Measurements from ENCODE around the gene LRIG2. TPM values are rescaled to one million over a fixed set of nuclear protein-coding genes. Genes with fewer than 3 reads are reported as not detected.
A peak's percentile ranks its signal among the peaks of the same experiment; 100 is the strongest.
"Not testable (repeated sequence)": the region's sequence is repeated elsewhere in the genome, so short reads cannot be mapped to it uniquely, and the experiment has no call there.

LRIG2 gene
- total and polyA plus RNA-seq, 2 experiments from 2014 or later, result 10.0 to 40.4 TPM

DNA sequence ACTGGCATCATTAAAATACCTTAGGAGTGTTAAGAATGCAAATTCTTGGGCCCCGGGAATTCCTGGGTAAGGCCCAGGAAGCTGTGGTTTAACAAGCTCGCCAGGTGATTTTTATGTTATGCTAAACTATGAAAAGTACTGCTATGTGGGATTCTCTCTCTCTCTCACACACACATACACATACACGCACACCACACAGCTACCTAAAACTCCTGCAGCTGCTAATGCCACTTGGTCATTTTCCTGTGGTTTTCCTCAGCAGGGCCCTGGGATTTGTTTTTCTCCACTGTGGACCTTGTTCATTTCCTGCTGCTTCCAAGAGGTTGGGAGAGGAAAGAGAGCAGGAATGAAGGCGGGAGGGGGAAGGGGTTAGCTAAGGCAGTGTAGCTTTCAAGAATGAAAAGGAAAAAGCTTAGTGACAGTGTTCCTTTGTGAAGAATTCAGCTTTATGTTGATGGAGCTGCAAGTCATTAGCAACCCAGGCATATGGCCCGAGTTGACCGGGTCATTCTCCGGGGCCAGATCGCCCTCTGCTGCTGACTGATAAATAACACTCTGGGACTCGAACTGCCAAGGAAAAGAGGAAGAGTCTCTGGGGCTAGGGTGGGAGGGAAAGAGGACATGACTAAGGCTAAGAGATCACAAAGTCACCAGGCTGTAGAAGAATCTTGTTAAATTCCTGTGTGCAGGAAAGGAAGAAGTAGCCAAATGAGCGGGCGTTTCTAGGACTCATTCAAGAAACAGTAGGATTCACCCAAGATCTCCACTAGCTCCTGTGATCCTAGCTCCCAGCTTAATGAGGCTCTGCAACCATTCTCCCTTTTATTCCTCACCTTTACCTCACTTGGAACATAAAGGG lies 30.5 kb upstream of the LRIG2 start:
- TF ChIP-seq, protein P1, sequence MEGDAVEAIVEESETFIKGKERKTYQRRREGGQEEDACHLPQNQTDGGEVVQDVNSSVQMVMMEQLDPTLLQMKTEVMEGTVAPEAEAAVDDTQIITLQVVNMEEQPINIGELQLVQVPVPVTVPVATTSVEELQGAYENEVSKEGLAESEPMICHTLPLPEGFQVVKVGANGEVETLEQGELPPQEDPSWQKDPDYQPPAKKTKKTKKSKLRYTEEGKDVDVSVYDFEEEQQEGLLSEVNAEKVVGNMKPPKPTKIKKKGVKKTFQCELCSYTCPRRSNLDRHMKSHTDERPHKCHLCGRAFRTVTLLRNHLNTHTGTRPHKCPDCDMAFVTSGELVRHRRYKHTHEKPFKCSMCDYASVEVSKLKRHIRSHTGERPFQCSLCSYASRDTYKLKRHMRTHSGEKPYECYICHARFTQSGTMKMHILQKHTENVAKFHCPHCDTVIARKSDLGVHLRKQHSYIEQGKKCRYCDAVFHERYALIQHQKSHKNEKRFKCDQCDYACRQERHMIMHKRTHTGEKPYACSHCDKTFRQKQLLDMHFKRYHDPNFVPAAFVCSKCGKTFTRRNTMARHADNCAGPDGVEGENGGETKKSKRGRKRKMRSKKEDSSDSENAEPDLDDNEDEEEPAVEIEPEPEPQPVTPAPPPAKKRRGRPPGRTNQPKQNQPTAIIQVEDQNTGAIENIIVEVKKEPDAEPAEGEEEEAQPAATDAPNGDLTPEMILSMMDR (conservative IDR thresholded peaks at IDR 0.05; ENCODE audit: low read depth in 2 of 2), result peak; percentile 75 to 91
- TF ChIP-seq ETS1 (IDR thresholded peaks at IDR 0.05), result 0 out of 2 replicates have a peak, but pooled peaks have one; percentile 21
- peak; percentile 63 for TF ChIP-seq NANOG (IDR thresholded peaks at IDR 0.05; ENCODE audit: borderline replicate concordance)
- peak; percentile 40; the same call in 1 of the 2 replicates for TF ChIP-seq POLR2AphosphoS5 (IDR thresholded peaks at IDR 0.05; ENCODE audit: low read depth)
- no peak for TF ChIP-seq EZH2phosphoT487 (IDR thresholded peaks at IDR 0.05; ENCODE audit: unreplicated experiment)
- H2AFZ ChIP-seq, result no peak overlapping the region
- no peaks in the 10 kb centered on the region for H3K9me3 Mint-ChIP-seq
- H4K20me1 ChIP-seq (replicated peaks; ENCODE audit: insufficient read depth), result no peaks in the 10 kb centered on the region
- H3K79me2 ChIP-seq (replicated peaks; ENCODE audit: insufficient read depth), result no peaks in the 10 kb centered on the region
- peaks cover 2% of the 10 kb centered on the region; the same call in 1 of the 3 replicates for H3K36me3 Mint-ChIP-seq (ENCODE audit: low read depth)
- H3K4me1 Mint-ChIP-seq, result peaks cover 53% of the 10 kb centered on the region
- no peaks in the 10 kb centered on the region for H3K36me3 ChIP-seq (ENCODE audit: insufficient read depth)
- peak overlapping the region; percentile 56 for H3K4me2 ChIP-seq
- H3F3A ChIP-seq (replicated peaks; ENCODE audit: low read depth), result peaks cover 20% of the 10 kb centered on the region
- peaks cover 41% of the 10 kb centered on the region for H3K4me1 ChIP-seq (ENCODE audit: insufficient read depth)
- peak overlapping the region; percentile 99 for H3K27ac Mint-ChIP-seq
- peak overlapping the region; percentile 61 for H3K4me3 Mint-ChIP-seq
- H3K27me3 Mint-ChIP-seq (ENCODE audit: insufficient read depth, low read depth, poor library complexity), result peaks cover 14% of the 10 kb centered on the region
- peak overlapping the region; percentile 34 for H3K4me3 ChIP-seq
- no peaks in the 10 kb centered on the region for H3K27me3 ChIP-seq (ENCODE audit: insufficient read depth)
- DNase-seq (ENCODE audit: low spot score) (peak; percentile 97), ATAC-seq (peak; percentile 86)
- H3K9me2 ChIP-seq (ENCODE audit: insufficient read depth), result no peaks in the 10 kb centered on the region; the same call in 1 of the 2 replicates
- peak overlapping the region; percentile 99 for H3K27ac ChIP-seq (ENCODE audit: low read depth)

DNA sequence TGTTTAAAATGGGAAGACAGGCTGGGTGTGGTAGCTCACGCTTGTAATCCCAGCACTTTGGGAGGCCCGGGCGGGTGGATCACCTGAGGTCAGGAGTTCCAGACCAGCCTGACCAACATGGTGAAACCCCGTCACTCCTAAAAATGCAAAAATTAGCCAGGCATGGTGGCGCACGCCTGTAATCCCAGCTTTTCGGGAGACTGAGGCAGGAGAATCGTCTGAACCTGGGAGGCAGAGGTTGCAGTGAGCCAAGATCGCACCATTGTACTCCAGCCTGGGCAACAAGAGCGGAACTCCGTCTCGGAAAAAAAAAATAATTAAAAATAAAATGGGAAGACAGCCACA lies 29.9 kb upstream of the LRIG2 start:
- H3K4me1 ChIP-seq (ENCODE audit: insufficient read depth), result peaks cover 42% of the 10 kb centered on the region
- Mint-ChIP-seq H3K27ac (peak overlapping the region; percentile 99), H3K27me3 (ENCODE audit: insufficient read depth, low read depth, poor library complexity) (peaks cover 14% of the 10 kb centered on the region), H3K4me1 (peaks cover 57% of the 10 kb centered on the region), H3K4me3 (peak overlapping the region; percentile 61; the same call in 1 of the 3 replicates)
- not testable (repeated sequence) for H4K20me1 ChIP-seq (replicated peaks; ENCODE audit: insufficient read depth); H3K36me3 ChIP-seq (ENCODE audit: insufficient read depth); H3K27me3 ChIP-seq (ENCODE audit: insufficient read depth); H3K79me2 ChIP-seq (replicated peaks; ENCODE audit: insufficient read depth); DNase-seq (ENCODE audit: low spot score); H3K9me2 ChIP-seq (ENCODE audit: insufficient read depth); ATAC-seq; H3K9me3 Mint-ChIP-seq; H3K36me3 Mint-ChIP-seq (ENCODE audit: low read depth); H2AFZ ChIP-seq; H3K4me3 ChIP-seq
- H3K4me2 ChIP-seq, result peak overlapping the region; percentile 39
- H3F3A ChIP-seq (replicated peaks; ENCODE audit: low read depth), result peaks cover 20% of the 10 kb centered on the region
- H3K27ac ChIP-seq (ENCODE audit: low read depth), result peak overlapping the region; percentile 99

GRCh38 chr1:113046569-113046968 lies 26.4 kb upstream of the LRIG2 start:
- Mint-ChIP-seq H3K27me3 (ENCODE audit: insufficient read depth, low read depth, poor library complexity) (peaks cover 14% of the 10 kb centered on the region), H3K9me3 (no peaks in the 10 kb centered on the region), H3K4me3 (no peak overlapping the region), H3K36me3 (ENCODE audit: low read depth) (no peaks in the 10 kb centered on the region; the same call in 2 of the 3 replicates), H3K4me1 (peaks cover 43% of the 10 kb centered on the region), H3K27ac (no peak overlapping the region; the same call in 1 of the 2 replicates)
- DNase-seq (ENCODE audit: low spot score) (no peak), ATAC-seq (no peak)
- Histone ChIP-seq H3K36me3 (ENCODE audit: insufficient read depth) (no peaks in the 10 kb centered on the region), H3K4me1 (ENCODE audit: insufficient read depth) (peaks cover 29% of the 10 kb centered on the region), H3K27me3 (ENCODE audit: insufficient read depth) (no peaks in the 10 kb centered on the region), H3K27ac (ENCODE audit: low read depth) (0 out of 2 replicates have a peak overlapping the region, but pooled peaks have one; percentile 40), H4K20me1 (replicated peaks; ENCODE audit: insufficient read depth) (no peaks in the 10 kb centered on the region), H3K4me3 (no peak overlapping the region), H2AFZ (0 out of 2 replicates have a peak overlapping the region, but pooled peaks have one; percentile 23), H3K9me2 (ENCODE audit: insufficient read depth) (no peaks in the 10 kb centered on the region), H3K4me2 (peak overlapping the region; percentile 11; the same call in 1 of the 2 replicates), H3F3A (replicated peaks; ENCODE audit: low read depth) (peaks cover 8% of the 10 kb centered on the region), H3K79me2 (replicated peaks; ENCODE audit: insufficient read depth) (no peaks in the 10 kb centered on the region)
- no peak for TF ChIP-seq NANOG (IDR thresholded peaks at IDR 0.05; ENCODE audit: borderline replicate concordance)
